Neutrophil (primary cell): ENCODE measurements around the gene ARFGEF3.
"Not testable (repeated sequence)": the region's sequence is repeated elsewhere in the genome, so short reads cannot be mapped to it uniquely, and the experiment has no call there.

Experiments used
- H3K27ac ChIP-seq: fragments of 200-600 bp; sonication (generic); 2 replicates; pipeline ENCODE4 v1.5.1; 2016; ENCODE audit warnings: mild to moderate bottlenecking, moderate library complexity
- H3K27me3 ChIP-seq: fragments of 200-600 bp; sonication (generic); 2 replicates; pipeline ENCODE4 v1.6.0; 2016; ENCODE audit warnings: mild to moderate bottlenecking
- H3K36me3 ChIP-seq: fragments of 200-600 bp; sonication (generic); 2 replicates; pipeline ENCODE4 v1.5.1; 2017
- H3K4me1 ChIP-seq, 2 experiments: fragments of 200-600 bp in 1 of 2; sonication (generic) in 1 of 2; 1 replicate in 1 of 2; 2 replicates in 1 of 2; pipeline versions ENCODE4 v1.5.1 to v1.6.1; 2013 to 2016; ENCODE audit warnings: low read depth in 1 of 2, low read length in 1 of 2, mild to moderate bottlenecking in 1 of 2, moderate library complexity in 1 of 2; ENCODE audit not compliant: control insufficient read depth in 1 of 2, insufficient read depth in 1 of 2
- H3K4me3 ChIP-seq, 2 experiments: fragments of 200-600 bp in 1 of 2; sonication (generic) in 1 of 2; 1 replicate in 1 of 2; 2 replicates in 1 of 2; pipeline ENCODE4 v1.5.1; 2013 to 2016; ENCODE audit warnings: low read depth in 1 of 2, low read length in 1 of 2, mild to moderate bottlenecking in 1 of 2, moderate library complexity in 1 of 2
- H3K9me3 ChIP-seq: fragments of 200-600 bp; sonication (generic); 2 replicates; pipeline ENCODE4 v1.5.1; 2016
- TF ChIP-seq, protein P1 (sequence below): fragments of 200-600 bp; sonication (generic); IDR thresholded peaks from 2 replicates; pipeline ENCODE4 v1.5.1; 2016; ENCODE audit warnings: antibody characterized with exemption

The ARFGEF3 gene

GRCh38 chr6:138278326-138278725 lies 116.6 kb downstream of the ARFGEF3 start:
- Histone ChIP-seq H3K9me3 (no peaks in the 10 kb centered on the region), H3K4me1 (no peaks in the 10 kb centered on the region), H3K27me3 (no peaks in the 10 kb centered on the region), H3K36me3 (peaks cover 3% of the 10 kb centered on the region), H3K27ac (no peak overlapping the region), H3K4me3 (no peak overlapping the region)
- TF ChIP-seq, protein P1, sequence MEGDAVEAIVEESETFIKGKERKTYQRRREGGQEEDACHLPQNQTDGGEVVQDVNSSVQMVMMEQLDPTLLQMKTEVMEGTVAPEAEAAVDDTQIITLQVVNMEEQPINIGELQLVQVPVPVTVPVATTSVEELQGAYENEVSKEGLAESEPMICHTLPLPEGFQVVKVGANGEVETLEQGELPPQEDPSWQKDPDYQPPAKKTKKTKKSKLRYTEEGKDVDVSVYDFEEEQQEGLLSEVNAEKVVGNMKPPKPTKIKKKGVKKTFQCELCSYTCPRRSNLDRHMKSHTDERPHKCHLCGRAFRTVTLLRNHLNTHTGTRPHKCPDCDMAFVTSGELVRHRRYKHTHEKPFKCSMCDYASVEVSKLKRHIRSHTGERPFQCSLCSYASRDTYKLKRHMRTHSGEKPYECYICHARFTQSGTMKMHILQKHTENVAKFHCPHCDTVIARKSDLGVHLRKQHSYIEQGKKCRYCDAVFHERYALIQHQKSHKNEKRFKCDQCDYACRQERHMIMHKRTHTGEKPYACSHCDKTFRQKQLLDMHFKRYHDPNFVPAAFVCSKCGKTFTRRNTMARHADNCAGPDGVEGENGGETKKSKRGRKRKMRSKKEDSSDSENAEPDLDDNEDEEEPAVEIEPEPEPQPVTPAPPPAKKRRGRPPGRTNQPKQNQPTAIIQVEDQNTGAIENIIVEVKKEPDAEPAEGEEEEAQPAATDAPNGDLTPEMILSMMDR: no peak

GRCh38 chr6:138285800-138286199 lies 124.1 kb downstream of the ARFGEF3 start:
- H3K9me3 ChIP-seq: no peaks in the 10 kb centered on the region
- no peaks in the 10 kb centered on the region for H3K36me3 ChIP-seq
- TF ChIP-seq, protein P1: no peak
- no peak overlapping the region for H3K27ac ChIP-seq
- H3K27me3 ChIP-seq: no peaks in the 10 kb centered on the region
- H3K4me3 ChIP-seq: no peak overlapping the region
- H3K4me1 ChIP-seq: no peaks in the 10 kb centered on the region

- Histone ChIP-seq H3K9me3 (no peaks in the 10 kb centered on the region), H3K4me1 (no peaks in the 10 kb centered on the region), H3K27me3 (no peaks in the 10 kb centered on the region), H3K4me3 (no peak overlapping the region), H3K36me3 (no peaks in the 10 kb centered on the region), H3K27ac (no peak overlapping the region)
- TF ChIP-seq, protein P1: no peak
Measured at GRCh38 chr6:138286698-138287097, 125.0 kb downstream of the ARFGEF3 start.

DNA sequence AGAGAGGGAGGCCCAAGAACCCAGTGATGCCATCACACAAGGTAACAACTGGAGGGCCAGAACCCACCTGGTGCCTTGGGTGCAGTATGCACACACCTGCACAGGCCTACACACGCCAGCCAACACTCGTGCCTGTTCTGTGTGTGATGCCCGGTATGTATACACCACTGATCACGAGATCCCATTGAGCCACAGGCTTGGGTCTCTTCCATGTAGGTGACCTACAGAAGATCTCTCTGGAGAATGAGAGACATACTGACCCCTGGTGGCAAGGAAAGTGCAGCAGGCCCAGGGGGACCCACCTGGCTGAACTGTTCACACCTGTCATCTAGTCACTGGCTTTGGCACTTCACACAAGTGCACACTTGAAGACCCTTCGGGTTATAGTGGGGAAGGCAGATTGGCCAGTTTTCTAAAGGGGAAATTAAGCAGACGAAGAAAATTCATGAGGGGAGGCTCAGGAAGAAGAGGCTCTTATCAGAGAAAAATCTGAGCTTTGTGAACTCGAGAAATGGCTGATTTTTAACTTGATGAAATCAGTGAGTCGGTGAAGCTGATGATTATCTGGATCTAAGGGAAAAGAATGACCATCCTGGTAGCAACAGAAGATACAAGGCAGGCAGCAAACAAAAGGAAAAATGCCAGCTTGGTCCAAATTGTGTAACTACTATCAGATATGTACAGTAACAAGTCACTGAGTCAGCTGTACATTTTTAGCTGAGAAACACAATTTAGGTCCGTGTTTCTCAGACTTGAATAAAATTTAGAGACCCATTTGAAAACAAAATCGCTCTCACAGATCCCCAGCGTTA lies 125.6 kb downstream of the ARFGEF3 start:
- Histone ChIP-seq H3K4me1 (no peaks in the 10 kb centered on the region), H3K27me3 (no peaks in the 10 kb centered on the region), H3K9me3 (no peaks in the 10 kb centered on the region), H3K4me3 (no peak overlapping the region), H3K36me3 (no peaks in the 10 kb centered on the region), H3K27ac (no peak overlapping the region)
- TF ChIP-seq, protein P1: no peak

- H3K27ac ChIP-seq: not testable (repeated sequence)
Measured at GRCh38 chr6:138288428-138289085, 126.8 kb downstream of the ARFGEF3 start.

DNA sequence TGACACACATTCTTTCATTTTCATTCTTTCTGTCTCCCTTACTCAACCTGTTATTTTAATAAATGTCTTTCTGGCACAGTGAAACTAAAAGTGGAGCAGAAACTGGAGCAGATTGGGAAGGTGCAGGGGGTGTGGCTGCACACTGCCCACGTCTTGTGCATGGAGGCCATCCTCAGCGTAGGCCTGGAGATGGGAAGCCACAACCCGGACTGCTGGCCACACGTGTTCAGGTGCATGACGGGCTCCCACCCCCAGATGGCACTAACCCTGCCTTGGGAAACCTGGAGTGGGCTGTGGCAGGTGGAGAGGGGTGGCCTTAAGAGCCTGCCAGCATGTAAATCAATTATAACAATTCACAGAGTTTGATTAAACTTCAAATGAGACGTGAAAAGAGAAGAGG lies 128.0 kb downstream of the ARFGEF3 start:
- no peaks in the 10 kb centered on the region for H3K9me3 ChIP-seq
- no peak overlapping the region for H3K27ac ChIP-seq
- H3K4me3 ChIP-seq: no peak overlapping the region
- no peaks in the 10 kb centered on the region for H3K36me3 ChIP-seq
- TF ChIP-seq, protein P1: no peak
- no peaks in the 10 kb centered on the region for H3K4me1 ChIP-seq
- no peaks in the 10 kb centered on the region for H3K27me3 ChIP-seq

More at GRCh38 chr6:138288428-138289085, 126.8 kb downstream of the ARFGEF3 start:
- not testable (repeated sequence) for H3K36me3 ChIP-seq, H3K9me3 ChIP-seq, H3K27me3 ChIP-seq, H3K4me3 ChIP-seq, H3K4me1 ChIP-seq
